IPS-NIHi11 (cell line): Measurements from ENCODE around the gene MLPH.

Experiments used
- DNase-seq: peaks from one replicate; pipeline ENCODE4 v3.0.0; 2012; ENCODE audit warnings: mixed read lengths, low spot score

The MLPH gene

DNA sequence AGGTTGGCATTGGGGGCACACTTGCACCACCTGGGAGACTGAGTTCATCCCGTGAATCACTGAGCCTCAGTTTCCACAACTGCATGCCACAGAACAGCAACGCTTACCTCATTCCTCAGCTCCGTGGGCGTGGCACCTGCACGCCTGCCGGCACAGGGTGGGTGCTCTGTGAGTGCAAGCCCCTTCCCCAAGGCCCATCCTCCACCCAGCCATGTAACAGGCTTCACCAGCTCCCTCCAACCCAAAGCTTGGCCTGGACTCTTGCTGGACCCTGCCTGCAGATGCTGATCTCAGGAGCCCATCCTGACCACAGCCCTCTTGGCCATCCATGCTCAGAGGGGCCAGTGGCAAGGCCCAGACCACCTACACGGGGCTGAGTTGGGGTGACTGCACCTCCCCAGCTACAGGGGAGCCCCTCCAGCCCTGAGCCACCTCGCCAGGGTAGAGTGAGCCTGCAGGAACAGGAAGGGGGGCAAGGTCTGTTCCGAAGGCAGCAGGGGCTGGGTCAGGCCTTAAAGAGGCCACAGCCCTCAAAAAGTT lies 81.1 kb downstream of the MLPH start:
- no peak for DNase-seq

DNA sequence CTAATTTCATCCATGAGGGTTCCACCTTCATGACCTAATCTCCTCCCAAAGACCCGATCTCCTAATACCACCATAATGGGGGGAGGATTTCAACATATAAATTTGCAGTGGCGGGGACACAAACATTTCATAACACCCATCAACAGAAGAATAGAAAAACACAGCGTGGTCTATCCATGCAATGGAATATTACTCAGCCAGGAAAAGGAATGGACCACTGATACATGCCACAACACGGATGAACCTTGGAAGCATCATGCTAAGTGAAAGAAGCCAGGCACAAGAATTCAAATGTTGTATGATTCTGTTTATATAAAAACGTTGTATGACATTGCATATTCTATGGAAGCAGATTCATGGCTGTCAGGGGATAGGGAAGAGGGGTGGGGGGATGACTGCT lies 82.0 kb downstream of the MLPH start:
- no peak for DNase-seq

DNA sequence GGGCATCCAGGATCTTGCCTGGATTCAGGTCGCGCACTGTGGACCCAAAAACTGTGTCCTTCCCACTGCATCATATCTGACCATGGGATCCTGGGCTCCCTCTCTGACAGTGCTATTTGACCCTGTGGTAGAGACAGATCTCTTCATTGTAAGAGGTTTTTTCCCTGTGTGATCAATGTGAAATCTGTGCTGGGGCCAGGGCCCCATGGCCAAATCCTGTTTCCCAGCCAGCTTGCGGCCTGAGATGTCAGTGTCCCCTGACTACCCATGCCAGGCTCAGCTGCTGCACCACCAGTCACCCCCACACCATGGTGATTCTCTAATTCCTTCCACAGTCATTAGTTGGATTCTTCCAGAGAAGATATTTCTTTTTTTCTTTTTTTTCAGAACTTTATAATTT lies 82.8 kb downstream of the MLPH start:
- DNase-seq: no peak

DNA sequence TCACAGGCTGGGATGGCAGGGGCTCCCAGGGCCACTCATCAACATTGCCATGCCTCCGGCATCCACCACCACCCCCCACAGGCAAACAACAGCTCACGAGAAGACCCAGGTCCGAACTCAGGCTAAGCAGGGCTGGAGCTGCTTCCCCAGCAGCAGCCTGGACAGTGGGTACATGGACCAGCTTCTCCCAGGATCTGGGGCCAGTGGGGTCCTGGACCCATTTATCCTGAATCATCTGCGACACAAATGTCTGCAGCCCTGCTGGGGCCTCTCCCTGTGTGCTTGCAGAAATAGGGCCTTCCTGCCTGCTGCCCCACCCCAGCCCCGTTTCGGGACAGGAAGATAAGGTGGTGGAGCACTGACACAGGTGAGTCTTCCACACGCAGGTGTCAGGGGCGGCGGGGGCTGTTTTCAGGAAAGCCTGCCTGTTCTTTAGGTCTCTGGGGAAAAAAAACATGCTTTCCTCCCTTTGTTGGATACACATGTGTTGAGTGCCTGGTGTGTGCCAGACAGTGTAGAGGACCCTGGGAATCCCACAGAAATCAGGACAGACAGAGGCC lies 83.8 kb downstream of the MLPH start:
- DNase-seq: no peak

- DNase-seq: no peak
These were observed 84.5 kb downstream of the MLPH start for GRCh38 chr2:237571551-237571950.

- DNase-seq: peak; percentile 99
These were observed 85.1 kb downstream of the MLPH start for GRCh38 chr2:237572021-237572741.

DNA sequence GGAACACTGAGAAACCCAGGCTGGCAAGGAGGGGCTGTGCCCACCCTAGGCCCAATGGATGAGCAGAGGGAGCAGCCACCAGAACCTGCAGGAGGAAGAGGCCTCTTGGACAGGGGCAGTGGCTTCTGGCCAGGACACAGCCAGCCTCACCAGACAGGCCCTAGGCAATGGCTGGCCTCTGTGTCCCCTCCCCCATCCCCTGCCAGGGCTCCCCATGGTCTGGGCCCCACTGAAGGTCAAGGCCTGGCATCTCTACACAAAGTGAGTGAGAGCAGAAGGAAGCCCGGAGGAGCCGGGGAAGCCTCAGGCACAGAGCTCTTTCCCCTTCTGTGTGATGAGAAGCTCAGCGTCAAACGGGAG lies 85.7 kb downstream of the MLPH start:
- no peak for DNase-seq

DNA sequence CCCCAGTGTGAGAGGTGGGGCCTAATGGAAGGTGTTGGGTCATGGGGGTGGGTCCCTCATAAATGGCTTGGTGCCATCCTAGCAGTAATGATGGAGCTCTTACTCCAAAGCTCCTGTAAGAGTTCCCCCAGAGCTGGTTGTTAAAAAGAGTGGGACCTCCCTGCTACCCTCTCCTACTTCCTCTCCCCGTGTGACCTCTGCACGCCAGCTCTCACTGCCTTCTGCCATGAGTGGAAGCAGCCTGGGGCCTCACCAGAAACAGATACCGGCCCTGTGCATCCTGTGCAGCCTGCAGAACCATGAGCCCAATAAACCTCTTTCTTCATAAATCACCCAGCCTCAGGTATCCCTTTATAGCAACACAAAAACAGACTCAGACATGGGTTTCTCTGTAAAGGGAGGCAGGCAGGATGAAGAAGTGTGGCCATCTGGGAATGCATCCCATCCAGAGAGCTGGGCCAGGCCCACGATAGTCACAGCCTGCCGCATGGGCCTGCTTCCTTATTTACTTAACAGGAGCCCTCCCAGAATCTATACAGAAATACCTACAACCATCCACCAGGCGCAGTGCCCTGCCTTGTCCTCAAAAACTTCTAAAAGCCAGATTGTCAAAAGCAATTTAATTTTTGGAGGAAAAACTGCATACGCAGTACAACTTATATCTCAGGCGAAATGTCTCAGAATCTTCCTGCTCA lies 86.8 kb downstream of the MLPH start:
- no peak for DNase-seq

DNA sequence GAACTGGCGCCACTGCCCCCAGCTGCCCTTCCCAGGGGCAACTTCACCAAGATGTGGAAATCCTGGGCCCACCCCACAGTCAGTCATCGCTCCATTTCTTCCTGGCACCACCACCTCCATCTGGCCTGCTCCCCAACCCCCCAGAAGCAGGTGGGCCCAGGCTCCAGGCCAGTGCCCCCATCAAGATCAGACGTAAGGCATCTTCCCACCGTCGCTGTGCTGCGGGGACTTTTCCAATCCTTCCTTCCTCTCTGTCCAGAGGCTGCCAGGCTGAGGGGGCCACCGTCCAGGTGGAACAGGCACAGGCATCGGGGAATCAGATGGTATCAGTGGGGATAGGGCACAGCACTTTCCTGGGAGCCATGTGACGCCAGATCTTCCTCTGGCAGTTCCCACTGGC lies 87.4 kb downstream of the MLPH start:
- DNase-seq: no peak

DNA sequence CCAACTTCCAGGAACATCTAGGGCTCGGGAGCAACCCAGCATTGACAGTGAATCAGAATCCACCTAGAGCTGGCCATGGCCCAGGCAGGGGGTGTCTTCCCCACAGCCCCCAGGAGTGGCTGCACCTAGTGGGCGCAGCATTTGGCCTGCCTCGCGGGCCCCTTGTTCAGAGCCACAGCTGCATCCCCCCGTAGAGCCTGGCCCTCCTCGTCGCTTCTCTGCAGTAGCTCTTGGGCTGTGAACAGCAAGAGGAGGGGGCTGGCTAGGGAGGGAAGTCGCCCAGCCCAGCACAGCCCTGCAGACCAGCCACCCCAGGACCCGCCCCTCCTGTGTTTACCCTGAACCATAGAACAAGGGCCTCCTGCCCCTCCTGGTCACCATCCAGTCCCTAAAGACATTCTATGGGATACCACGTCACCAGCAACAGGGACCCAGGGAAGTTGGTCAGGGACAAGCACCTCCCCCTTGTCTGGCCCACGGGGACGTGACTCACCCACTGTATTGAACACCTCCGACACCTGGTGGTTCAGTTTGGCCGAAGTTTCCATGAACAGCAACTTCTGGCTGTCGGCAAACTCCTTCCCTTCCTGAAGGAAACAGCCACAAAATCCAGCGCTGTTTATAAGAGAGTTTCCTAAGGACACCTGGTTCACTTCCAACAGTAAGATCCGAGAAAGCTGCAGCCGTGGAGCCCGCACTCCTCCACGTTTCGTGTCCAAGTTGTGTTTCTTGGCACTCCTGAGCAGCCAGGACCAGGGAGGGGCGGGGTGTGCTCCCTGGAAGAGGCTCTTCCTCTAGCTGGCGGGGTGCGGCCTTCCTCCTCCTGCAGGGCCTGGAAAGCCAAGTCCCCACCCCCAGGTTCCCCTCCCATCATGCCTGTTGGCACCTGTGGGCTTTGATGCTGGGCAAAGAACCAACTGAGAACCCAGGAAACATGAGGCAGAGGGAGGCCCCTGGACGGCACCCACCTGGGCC lies 88.1 kb downstream of the MLPH start:
- DNase-seq: no peak

GRCh38 chr2:237575869-237576862 lies 89.1 kb downstream of the MLPH start:
- DNase-seq: no peak

GRCh38 chr2:237576974-237577373 lies 89.9 kb downstream of the MLPH start:
- DNase-seq: no peak

DNA sequence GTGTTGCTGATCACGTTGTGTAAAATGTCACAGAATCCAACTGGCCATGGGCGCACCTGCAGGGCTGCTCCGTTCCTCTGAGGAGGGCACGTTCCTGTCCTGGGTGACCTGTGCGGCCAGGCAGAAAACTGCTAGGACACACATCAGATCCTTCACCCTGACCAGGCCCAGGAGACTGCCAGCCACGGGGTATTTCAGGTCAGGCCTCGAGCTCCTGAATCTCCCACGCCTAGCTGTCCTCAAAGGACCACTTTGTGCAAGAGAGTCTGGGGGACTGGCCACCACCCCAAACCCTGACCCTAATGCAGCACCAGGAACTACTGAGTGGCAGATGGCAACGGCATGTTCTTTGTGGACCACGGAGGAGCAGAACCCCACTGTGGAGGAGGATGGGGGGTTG lies 90.4 kb downstream of the MLPH start:
- DNase-seq: no peak

DNA sequence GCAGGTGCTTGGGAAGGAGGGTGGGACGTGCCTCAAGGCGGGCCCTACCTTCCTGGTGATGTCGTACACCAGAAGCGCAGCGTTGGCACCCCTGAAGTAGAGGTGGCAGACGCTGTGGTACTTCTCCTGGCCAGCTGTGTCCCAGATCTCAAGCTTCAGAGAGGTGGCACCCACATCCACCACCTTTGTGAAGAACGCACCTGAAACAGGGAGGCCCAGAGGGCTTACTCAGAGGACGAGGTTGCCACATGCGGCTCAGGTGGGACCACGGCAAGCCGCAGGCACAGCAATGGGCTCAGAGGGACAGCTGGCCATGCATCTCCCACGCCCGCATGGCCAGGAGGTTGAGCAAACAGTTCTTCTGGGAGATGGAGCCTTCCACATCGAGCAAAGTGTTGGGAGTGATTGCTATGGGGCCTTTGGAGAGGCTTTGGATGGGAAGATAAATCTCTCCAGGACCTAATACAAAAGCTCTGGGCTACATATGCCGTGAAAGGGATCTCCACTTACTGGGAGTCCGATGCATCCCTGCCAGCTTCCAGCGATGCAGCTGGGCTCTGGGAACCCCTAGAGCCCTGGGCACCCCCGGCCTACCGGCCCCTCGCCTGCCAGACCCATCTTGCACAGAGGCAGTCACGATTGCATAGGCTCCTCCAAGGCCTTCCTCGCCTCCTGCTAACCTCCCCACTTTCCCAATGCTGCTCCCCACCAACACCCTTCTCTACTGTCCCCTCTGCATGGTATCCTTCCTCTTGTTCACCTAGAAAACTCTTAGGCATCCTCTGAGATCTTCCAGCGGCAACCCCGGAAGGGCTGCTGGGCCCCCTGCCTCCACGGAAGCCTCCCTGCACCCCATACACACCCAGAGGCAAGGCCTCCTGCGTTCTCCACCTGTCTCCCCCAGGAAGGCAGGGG lies 91.2 kb downstream of the MLPH start:
- no peak for DNase-seq

DNA sequence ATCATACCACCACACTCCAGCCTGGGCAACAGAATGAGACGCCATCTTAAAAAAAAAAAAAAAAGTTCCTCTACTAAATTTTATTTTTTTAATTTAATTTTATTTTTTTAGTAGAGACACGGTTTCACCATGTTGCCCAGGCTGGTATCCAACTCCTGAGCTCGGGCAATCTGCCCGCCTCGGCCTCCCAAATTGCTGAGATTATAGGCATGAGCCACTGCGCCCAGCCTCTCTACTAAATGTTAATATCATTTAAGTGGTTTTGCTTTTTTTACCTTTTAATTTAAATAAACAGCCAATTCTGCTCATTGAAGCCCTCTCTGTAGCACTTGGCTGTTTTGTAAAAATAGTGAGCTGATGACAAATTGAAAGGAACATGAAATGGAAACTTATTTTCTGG lies 94.3 kb downstream of the MLPH start:
- no peak for DNase-seq

DNA sequence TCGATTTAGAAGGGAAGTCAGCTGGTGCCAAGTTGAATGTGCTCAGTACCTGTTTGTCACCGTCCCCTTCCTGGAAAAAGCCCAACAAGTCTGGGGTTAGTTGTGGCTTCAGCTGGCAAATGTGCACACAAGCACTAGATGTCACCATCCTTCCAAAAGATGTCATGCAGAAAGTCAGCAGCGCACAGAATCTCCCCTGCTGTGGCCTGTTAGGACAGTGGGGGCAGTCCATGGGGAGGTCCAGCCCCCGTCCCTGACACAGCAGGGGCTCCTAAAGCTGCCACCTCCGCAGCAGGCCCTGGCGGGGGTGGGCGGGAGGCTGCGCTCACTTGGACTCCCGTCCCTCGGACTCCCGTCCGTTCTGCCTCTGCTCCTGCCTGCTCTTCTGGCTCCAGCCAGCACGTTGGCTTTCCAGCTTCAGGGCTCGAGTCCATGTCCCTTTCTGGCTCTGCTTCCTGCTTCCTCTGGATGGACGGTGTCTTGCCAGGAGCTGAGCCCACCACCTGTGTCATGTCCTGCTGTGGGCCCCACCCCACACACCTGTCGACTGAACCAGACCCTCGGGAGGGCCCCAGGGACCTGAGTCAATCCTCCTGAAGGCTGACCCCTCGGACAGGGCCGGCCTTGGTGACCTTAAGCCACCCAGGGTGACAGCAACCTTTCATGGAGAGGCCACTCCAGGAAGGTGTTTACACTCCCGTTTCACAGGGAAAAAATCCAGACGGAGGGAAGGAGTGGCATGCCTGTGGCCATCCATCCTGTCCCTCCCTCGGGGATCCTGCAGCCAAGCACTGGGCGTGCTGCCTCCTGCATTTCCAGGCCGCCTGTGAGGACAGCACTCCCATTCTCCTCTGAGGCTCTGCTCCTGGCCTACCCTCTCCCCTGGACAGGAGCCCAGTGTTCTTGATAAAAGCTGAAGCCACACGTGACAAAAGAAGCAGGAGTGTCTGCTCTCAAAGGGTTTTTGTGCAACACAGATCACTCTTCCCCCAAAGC lies 95.0 kb downstream of the MLPH start:
- DNase-seq: no peak

DNA sequence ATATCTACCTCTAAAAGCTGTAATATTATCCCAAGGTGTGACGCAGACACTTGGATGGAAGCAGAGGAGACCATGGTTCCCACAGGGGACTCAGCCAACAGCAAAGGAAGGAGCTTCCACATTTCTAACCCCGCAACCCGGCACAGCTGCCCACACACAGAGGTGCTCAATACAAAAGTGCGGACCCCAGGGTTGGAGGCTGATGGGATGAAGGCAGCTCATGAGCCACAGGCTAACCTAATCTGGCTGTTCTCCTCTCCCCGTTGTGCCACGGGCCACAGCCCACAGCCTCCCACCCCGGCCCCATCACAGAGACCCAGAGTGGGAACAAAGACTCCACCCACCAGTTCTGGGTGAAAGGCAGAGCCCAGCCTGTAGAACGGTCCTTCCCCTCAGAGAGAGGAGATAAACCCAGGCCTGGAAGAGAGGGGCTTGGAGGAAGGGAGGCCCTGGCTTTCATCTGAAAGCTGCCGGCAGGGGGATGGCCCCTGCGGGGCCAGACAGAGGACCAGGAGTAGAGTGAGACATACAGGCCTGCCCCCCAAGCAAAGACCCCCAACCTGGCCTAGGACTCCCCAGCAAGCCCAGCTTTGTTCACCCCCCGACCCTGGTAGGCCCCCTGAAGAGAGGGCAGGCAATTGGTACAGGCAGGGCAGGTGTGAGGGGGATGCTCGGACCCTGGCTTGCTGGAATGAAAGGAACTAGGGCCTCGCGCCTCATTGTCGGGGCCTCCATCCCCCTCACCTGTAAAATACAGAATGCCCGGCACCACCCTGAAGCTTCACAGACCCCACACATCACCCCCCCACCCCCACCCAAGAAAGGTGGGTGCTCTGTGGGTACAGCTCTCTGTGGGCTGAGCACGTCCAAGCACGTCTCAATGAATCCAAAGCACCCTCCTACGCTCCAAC lies 96.6 kb downstream of the MLPH start:
- no peak for DNase-seq
